ENCODE results near the gene CACNA1D.

The CACNA1D gene

DNA sequence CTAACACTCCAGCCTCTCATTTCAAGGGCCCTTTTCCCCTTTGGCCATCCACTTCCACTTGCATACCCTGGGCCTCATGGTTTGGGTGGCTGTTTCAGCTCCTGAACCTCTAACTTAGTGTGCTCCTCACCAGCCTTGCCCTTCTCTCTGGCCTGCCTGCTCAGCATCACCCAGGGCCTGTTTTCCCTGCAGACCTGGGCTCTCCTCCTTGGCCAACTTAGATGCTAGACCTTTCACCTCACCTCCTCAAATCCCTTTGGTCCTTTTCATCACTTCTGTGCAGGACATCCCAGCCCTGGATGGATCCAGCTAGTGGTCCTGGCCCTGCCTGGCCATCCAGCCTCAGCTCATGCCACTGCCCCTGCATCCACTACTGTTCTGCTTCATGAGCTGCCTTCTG is 95.4 kb downstream of the CACNA1D start:
- H3K4me3 ChIP-seq (replicated peaks; ENCODE audit: low read depth, low read length) = no peak overlapping the region
- DNase-seq (ENCODE audit: extremely low read depth, low read depth) = no peak
- TF ChIP-seq, protein P1, sequence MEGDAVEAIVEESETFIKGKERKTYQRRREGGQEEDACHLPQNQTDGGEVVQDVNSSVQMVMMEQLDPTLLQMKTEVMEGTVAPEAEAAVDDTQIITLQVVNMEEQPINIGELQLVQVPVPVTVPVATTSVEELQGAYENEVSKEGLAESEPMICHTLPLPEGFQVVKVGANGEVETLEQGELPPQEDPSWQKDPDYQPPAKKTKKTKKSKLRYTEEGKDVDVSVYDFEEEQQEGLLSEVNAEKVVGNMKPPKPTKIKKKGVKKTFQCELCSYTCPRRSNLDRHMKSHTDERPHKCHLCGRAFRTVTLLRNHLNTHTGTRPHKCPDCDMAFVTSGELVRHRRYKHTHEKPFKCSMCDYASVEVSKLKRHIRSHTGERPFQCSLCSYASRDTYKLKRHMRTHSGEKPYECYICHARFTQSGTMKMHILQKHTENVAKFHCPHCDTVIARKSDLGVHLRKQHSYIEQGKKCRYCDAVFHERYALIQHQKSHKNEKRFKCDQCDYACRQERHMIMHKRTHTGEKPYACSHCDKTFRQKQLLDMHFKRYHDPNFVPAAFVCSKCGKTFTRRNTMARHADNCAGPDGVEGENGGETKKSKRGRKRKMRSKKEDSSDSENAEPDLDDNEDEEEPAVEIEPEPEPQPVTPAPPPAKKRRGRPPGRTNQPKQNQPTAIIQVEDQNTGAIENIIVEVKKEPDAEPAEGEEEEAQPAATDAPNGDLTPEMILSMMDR (IDR thresholded peaks at IDR 0.05; ENCODE audit: low read depth, low read length, missing control alignments) = no peak

DNA sequence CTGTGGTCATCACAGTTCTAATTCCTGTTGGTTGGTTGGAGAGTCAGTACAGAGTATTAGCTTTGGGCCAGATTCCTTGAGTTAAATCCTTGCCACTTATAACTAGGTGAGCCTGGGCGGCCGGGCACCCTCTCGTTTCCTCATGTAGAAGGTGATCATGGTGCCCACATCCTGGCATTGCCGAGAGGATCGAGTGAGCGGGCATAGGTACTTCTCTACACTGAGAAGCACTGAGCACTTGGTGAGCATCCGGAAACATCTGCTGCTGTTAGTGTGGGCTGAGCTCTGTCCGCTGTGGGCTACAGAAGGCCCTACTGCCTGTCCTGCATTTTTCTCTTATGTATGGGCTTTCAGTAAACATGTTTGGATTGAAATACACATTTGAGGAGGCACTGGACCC is 96.2 kb downstream of the CACNA1D start:
- TF ChIP-seq, protein P1 (IDR thresholded peaks at IDR 0.05; ENCODE audit: low read depth, low read length, missing control alignments) = no peak
- no peak for DNase-seq (ENCODE audit: extremely low read depth, low read depth)
- no peak overlapping the region for H3K4me3 ChIP-seq (replicated peaks; ENCODE audit: low read depth, low read length)

DNA sequence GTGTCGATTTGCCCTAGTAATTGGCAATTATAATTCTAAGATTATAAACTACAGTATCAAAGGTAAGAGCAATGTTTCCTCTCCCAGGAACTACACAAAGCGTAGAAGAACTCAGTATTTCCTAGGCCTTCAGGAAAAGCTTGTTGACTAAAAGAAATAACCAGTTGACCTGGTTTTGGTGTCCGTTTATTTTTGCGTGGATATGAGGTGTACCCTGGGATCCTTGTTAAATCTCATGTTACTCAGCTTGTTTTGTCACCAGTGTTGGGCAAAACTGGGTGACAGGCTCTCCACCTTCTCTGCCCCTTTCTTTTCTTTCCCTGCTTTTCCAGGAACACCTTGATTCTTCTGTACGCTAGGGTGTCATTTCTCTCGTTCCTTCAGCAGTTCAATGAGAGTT is 97.2 kb downstream of the CACNA1D start:
- TF ChIP-seq, protein P1 (IDR thresholded peaks at IDR 0.05; ENCODE audit: low read depth, low read length, missing control alignments) = no peak
- no peak overlapping the region for H3K4me3 ChIP-seq (replicated peaks; ENCODE audit: low read depth, low read length)
- no peak for DNase-seq (ENCODE audit: extremely low read depth, low read depth)

DNA sequence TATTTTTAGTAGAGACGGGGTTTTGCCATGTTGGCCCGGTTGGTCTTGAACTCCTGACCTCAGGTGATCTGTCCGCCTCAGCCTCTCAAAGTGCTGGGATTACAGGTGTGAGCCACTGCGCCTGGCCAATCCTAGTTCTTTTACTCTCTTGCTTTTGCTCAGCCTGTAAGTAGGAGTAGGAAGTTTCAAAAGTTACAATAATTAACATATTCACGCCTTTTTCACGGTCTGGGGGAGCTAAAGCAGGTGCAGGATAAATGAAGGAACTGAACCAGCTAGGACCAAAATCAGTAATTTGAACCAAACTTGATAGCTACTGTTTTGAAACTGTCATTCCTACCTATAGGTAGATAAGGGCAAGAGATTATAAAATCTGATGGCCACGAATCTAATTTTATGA is 98.5 kb downstream of the CACNA1D start:
- no peak for DNase-seq (ENCODE audit: extremely low read depth, low read depth)
- TF ChIP-seq, protein P1 (IDR thresholded peaks at IDR 0.05; ENCODE audit: low read depth, low read length, missing control alignments) = no peak
- no peak overlapping the region for H3K4me3 ChIP-seq (replicated peaks; ENCODE audit: low read depth, low read length)

DNA sequence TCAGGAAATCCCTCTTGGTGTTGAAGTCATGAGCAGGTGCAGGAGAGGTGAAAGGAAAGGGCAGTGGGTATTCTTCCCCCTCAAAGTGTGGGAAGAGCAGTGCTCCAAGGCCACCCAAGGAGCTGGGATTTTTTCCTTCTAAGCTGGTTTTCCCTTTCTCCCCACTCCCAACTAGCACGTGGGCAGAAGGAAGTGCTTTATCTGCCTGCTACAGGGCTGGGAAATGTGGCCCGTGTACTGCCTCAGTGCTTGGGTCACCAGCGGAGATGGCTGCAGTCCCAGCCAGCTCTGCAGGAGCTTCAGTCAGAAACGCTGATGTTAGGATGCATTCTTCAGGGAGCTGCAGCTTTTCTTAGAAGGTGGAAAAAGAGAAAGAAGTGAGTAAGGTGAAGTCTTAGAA is 99.2 kb downstream of the CACNA1D start:
- H3K4me3 ChIP-seq (replicated peaks; ENCODE audit: low read depth, low read length) = no peak overlapping the region
- TF ChIP-seq, protein P1 (IDR thresholded peaks at IDR 0.05; ENCODE audit: low read depth, low read length, missing control alignments) = no peak
- no peak for DNase-seq (ENCODE audit: extremely low read depth, low read depth)

DNA sequence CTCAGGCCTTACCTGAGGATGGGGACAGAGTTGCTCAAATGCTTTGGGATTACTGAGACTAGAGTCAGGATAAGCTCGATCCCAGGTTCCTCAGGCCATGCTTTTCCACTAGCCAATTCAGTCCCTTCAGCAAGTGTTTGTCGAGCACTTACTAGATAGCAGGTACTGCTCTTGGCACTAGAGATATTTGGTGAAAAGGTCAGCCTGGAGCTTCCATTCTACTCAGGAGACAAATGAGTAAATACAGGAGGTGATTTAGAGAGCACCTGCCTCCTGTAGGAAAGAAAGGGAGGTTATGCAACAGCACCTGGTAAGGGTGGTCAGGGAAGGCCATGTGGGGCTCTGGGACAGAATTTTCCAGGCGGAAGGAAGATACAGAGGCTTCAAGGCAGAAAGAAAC is 99.9 kb downstream of the CACNA1D start:
- TF ChIP-seq, protein P1 (IDR thresholded peaks at IDR 0.05; ENCODE audit: low read depth, low read length, missing control alignments) = no peak
- DNase-seq (ENCODE audit: extremely low read depth, low read depth) = no peak
- H3K4me3 ChIP-seq (replicated peaks; ENCODE audit: low read depth, low read length) = no peak overlapping the region

DNA sequence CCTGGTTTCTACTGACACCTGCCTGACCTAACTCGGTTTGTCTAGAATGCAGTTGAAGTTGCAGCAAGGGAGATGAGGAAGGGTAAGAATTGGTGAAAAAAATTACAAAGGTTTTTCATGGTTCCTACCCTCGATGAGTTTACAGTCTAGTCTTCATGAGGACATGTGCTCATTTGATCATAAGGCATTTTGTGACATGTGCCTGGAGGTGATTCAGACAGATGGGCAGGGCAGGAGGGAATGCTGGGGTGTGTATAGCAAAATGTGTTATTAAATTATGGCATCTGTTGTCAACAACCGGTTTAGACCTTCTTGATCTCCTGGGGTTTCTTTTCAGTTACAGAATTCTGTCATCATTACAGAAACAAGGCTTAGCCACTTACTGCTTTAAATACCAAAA is 101.2 kb downstream of the CACNA1D start:
- no peak for DNase-seq (ENCODE audit: extremely low read depth, low read depth)
- TF ChIP-seq, protein P1 (IDR thresholded peaks at IDR 0.05; ENCODE audit: low read depth, low read length, missing control alignments) = no peak
- no peak overlapping the region for H3K4me3 ChIP-seq (replicated peaks; ENCODE audit: low read depth, low read length)
